HepG2 (cell line): ENCODE measurements around the gene PPARA. TPM values are rescaled to one million over a fixed set of nuclear protein-coding genes. Genes with fewer than 3 reads are reported as not detected.

Source experiments
- ATAC-seq: fragments of 200-7000 bp; cut with Tn5 transposase; 3 replicates; pipeline ENCODE4 v1.9.1; 2020; ENCODE audit warnings: mild to moderate bottlenecking, moderate library complexity
- BruUV-seq: library from RNA; stranded (reverse); fragments of 400-500 nt; replicated peaks from 2 replicates; lab custom pipeline; 2021; lab: Mats Ljungman, UMichigan
- CTCF ChIA-PET: fragments of 300-600 bp; formaldehyde crosslinking; extraction: SDS; loops from one replicate; lab custom pipeline; 2021; ENCODE audit warnings: low total read pairs, inconsistent platforms, low intra/inter-chr PET ratio; lab: Yijun Ruan, JAX
- POLR2A ChIA-PET: fragments of 350-600 bp; sonication (Branson Sonifier 250); formaldehyde crosslinking; loops from one replicate; lab custom pipeline; 2020; ENCODE audit warnings: antibody characterized with exemption, inconsistent platforms; lab: Yijun Ruan, JAX
- DNase-seq: peaks from one replicate; pipeline ENCODE4 v3.0.0-alpha.2; 2015; ENCODE audit warnings: low spot score
- FAIRE-seq: peaks from 3 replicates; lab custom pipeline; 2011; peaks lifted over from hg19 to GRCh38; lab: Jason Lieb, UNC
- H2AFZ ChIP-seq: one replicate; pipeline ENCODE4 v1.6.1; 2011; ENCODE audit warnings: low read length, inconsistent platforms
- H3K27ac ChIP-seq: fragments of 300-600 bp; 3 replicates; pipeline ENCODE4 v1.8.0; 2011; ENCODE audit warnings: mixed run types, mild to moderate bottlenecking, mixed read lengths, low read length, inconsistent platforms; ENCODE audit not compliant: insufficient read depth; ENCODE audit errors: extremely low read length
- H3K27me3 ChIP-seq, 2 experiments: fragments of 200-600 bp in 1 of 2; 2 replicates in 1 of 2; 3 replicates in 1 of 2; pipeline versions ENCODE4 v1.6.0 to v1.8.0; 2011; ENCODE audit warnings: low read length in 2 of 2, mild to moderate bottlenecking in 2 of 2, moderate library complexity in 2 of 2, inconsistent platforms in 1 of 2; ENCODE audit not compliant: insufficient read depth in 2 of 2, control insufficient read depth in 1 of 2
- H3K36me3 ChIP-seq, 2 experiments: fragments of 200-600 bp in 1 of 2; replicated peaks in 1 of 2; 2 replicates in 1 of 2; 3 replicates in 1 of 2; pipeline versions ENCODE4 v1.5.1 to v1.8.0; 2011; ENCODE audit warnings: low read length in 2 of 2, inconsistent platforms in 1 of 2; ENCODE audit not compliant: insufficient read depth in 2 of 2, control insufficient read depth in 1 of 2
- H3K4me1 ChIP-seq: 2 replicates; pipeline ENCODE4 v1.5.1; 2012; ENCODE audit warnings: low read length, inconsistent platforms; ENCODE audit not compliant: insufficient read depth
- H3K4me2 ChIP-seq: 2 replicates; pipeline ENCODE4 v1.6.0; 2011; ENCODE audit warnings: low read depth, low read length, inconsistent platforms
- H3K4me3 ChIP-seq, 3 experiments: fragments of 200-600 bp in 1 of 3; sonication (generic), shearing (Covaris generic) in 1 of 3; replicated peaks in 1 of 3; 2 replicates each; pipeline ENCODE4 v1.5.1; 2011 to 2016; ENCODE audit warnings: low read length in 3 of 3, inconsistent platforms in 2 of 3, low read depth in 2 of 3, mild to moderate bottlenecking in 2 of 3, control low read depth in 1 of 3, mixed read lengths in 1 of 3; ENCODE audit not compliant: insufficient read depth in 1 of 3
- H3K79me2 ChIP-seq: one replicate; pipeline ENCODE4 v1.6.1; 2011; ENCODE audit warnings: low read length, inconsistent platforms; ENCODE audit not compliant: insufficient read depth
- H3K9ac ChIP-seq: 2 replicates; pipeline ENCODE4 v1.6.0; 2011; ENCODE audit warnings: mild to moderate bottlenecking, low read depth, low read length, inconsistent platforms; ENCODE audit not compliant: insufficient read depth
- H3K9me3 ChIP-seq: 2 replicates; pipeline ENCODE4 v1.5.1; 2012; ENCODE audit warnings: mild to moderate bottlenecking, low read length
- H4K20me1 ChIP-seq: 2 replicates; pipeline ENCODE4 v1.6.0; 2011; ENCODE audit warnings: inconsistent platforms, mild to moderate bottlenecking, low read length, moderate library complexity; ENCODE audit not compliant: insufficient read depth
- BCL6 ChIP-seq: IDR thresholded peaks from 2 replicates; pipeline ENCODE4 v1.6.1; 2016; ENCODE audit warnings: missing genetic modification reagents, missing compliant biosample characterization
- PITX1 ChIP-seq: sonication (generic); formaldehyde crosslinking; IDR thresholded peaks from 2 replicates; pipeline ENCODE4 v1.5.1; 2020; ENCODE audit warnings: mild to moderate bottlenecking, missing genetic modification reagents
- ZNF652 ChIP-seq: IDR thresholded peaks from 2 replicates; pipeline ENCODE4 v1.6.1; 2016; ENCODE audit warnings: low read depth, borderline replicate concordance
- WGBS: methylation state at CpG from one replicate; pipeline ENCODE4 v1.1.6; 2017; ENCODE audit warnings: low lambda C conversion rate; 5-methylcytosine and 5-hydroxymethylcytosine counted together
- in situ Hi-C: cut with HindIII; loops from 2 replicates; pipeline ENCODE4 v1.10.0; 2017; ENCODE audit warnings: low pct_unique_long_range_greater_than_20kb; ENCODE audit not compliant: extremely low pct_ligation_motif_present
- intact Hi-C: fragments of 100-400 bp; cut with micrococcal nuclease; formaldehyde crosslinking; loops from one replicate; pipeline ENCODE4 v1.10.0; 2022; ENCODE audit not compliant: unreplicated experiment
- polyA plus RNA-seq, 8 experiments: library from polyadenylated mRNA; depleted of rRNA in 3 of 8; stranded (reverse) in 7 of 8; unstranded in 1 of 8; fragments of >200 nt; fragmentation: Illumina TruSeq in 4 of 8; extraction: Trizol in 4 of 8; gene quantifications; 2 replicates each; pipeline versions ENCODE4 v1.2.1 to v1.2.3, GENCODE V29; 2011 to 2016; ENCODE audit warnings: low read depth in 4 of 8, missing spikeins in 1 of 8, mixed read lengths in 1 of 8; ENCODE audit not compliant: insufficient read depth in 1 of 8
- total RNA-seq, 5 experiments: library from RNA; depleted of rRNA; stranded (reverse); fragments of >200 nt; fragmentation: Illumina TruSeq; extraction: Trizol; gene quantifications; 2 replicates each; pipeline ENCODE4 v1.2.3, GENCODE V29; 2016; ENCODE audit warnings: low read depth in 1 of 5
- TF ChIP-seq, protein P1 (sequence below): sonication (generic); formaldehyde crosslinking; IDR thresholded peaks from 2 replicates; pipeline ENCODE4 v1.4.0; 2020; ENCODE audit warnings: mild to moderate bottlenecking, missing genetic modification reagents
- TF ChIP-seq, protein P2 (sequence below): sonication (generic); formaldehyde crosslinking; IDR thresholded peaks from 2 replicates; pipeline ENCODE4 v1.5.0; 2020; ENCODE audit warnings: mild to moderate bottlenecking, missing genetic modification reagents
- TF ChIP-seq, protein P3 (sequence below), 2 experiments: fragments of 450-650 bp in 1 of 2; sonication (generic) in 1 of 2; formaldehyde crosslinking in 1 of 2; IDR thresholded peaks; 2 replicates each; pipeline versions ENCODE4 v1.6.1 to v1.8.0; 2016 to 2022; ENCODE audit warnings: antibody characterized with exemption in 1 of 2, mild to moderate bottlenecking in 1 of 2, missing genetic modification reagents in 1 of 2

Gene PPARA
- total and polyA plus RNA-seq, 2 of the 13 experiments (the other 11 are each of a cell fraction or from before 2014, with no cell fraction given) = 18.2 to 24.7 TPM

DNA sequence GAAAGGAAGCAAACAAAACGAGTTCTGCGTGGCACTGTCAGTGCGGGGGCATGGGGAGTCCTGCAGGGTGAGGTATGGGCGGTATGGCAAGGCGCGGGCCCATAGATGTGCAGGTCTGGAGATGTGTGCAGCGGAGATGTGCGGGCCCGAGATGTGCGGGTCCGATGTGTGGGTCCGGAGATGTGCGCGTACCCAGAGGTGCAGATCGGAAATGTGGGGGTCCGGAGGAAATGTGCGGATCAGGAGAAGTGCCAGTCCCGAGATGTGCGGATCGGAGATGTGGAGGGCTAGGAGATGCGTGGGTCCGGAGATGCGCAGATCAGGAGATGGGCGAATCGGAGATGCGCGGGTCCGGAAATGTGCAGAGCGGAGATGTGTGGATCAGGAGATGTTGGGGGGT, 63.8 kb downstream of the PPARA start:
- H3K4me1 ChIP-seq = no peaks in the 10 kb centered on the region
- no peaks in the 10 kb centered on the region for H4K20me1 ChIP-seq
- FAIRE-seq (no peak), DNase-seq (no peak), ATAC-seq (no peak)
- no TSS peak for BruUV-seq
- CTCF ChIA-PET = no interaction called here
- no peak overlapping the region for H3K9ac ChIP-seq
- WGBS = 98% methylated on average over 29 of the region's 29 CpGs
- intact Hi-C loops (no loop called here), in situ Hi-C loops (no loop called here)
- H3K4me2 ChIP-seq = no peak overlapping the region
- H3K79me2 ChIP-seq = no peaks in the 10 kb centered on the region
- H3K36me3 ChIP-seq = peaks cover 11 to 58% of the 10 kb centered on the region in 2 experiments
- peaks cover 7% of the 10 kb centered on the region for H3K9me3 ChIP-seq
- H3K27me3 ChIP-seq = no peaks in the 10 kb centered on the region
- no peak overlapping the region for H3K4me3 ChIP-seq
- POLR2A ChIA-PET = no interaction called here
- H3K27ac ChIP-seq = no peak overlapping the region
- no peak overlapping the region for H2AFZ ChIP-seq
- TF ChIP-seq, protein P1, sequence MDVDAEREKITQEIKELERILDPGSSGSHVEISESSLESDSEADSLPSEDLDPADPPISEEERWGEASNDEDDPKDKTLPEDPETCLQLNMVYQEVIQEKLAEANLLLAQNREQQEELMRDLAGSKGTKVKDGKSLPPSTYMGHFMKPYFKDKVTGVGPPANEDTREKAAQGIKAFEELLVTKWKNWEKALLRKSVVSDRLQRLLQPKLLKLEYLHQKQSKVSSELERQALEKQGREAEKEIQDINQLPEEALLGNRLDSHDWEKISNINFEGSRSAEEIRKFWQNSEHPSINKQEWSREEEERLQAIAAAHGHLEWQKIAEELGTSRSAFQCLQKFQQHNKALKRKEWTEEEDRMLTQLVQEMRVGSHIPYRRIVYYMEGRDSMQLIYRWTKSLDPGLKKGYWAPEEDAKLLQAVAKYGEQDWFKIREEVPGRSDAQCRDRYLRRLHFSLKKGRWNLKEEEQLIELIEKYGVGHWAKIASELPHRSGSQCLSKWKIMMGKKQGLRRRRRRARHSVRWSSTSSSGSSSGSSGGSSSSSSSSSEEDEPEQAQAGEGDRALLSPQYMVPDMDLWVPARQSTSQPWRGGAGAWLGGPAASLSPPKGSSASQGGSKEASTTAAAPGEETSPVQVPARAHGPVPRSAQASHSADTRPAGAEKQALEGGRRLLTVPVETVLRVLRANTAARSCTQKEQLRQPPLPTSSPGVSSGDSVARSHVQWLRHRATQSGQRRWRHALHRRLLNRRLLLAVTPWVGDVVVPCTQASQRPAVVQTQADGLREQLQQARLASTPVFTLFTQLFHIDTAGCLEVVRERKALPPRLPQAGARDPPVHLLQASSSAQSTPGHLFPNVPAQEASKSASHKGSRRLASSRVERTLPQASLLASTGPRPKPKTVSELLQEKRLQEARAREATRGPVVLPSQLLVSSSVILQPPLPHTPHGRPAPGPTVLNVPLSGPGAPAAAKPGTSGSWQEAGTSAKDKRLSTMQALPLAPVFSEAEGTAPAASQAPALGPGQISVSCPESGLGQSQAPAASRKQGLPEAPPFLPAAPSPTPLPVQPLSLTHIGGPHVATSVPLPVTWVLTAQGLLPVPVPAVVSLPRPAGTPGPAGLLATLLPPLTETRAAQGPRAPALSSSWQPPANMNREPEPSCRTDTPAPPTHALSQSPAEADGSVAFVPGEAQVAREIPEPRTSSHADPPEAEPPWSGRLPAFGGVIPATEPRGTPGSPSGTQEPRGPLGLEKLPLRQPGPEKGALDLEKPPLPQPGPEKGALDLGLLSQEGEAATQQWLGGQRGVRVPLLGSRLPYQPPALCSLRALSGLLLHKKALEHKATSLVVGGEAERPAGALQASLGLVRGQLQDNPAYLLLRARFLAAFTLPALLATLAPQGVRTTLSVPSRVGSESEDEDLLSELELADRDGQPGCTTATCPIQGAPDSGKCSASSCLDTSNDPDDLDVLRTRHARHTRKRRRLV (CRISPR knock-in tag) = no peak
- TF ChIP-seq BCL6 = no peak
- TF ChIP-seq, protein P2, sequence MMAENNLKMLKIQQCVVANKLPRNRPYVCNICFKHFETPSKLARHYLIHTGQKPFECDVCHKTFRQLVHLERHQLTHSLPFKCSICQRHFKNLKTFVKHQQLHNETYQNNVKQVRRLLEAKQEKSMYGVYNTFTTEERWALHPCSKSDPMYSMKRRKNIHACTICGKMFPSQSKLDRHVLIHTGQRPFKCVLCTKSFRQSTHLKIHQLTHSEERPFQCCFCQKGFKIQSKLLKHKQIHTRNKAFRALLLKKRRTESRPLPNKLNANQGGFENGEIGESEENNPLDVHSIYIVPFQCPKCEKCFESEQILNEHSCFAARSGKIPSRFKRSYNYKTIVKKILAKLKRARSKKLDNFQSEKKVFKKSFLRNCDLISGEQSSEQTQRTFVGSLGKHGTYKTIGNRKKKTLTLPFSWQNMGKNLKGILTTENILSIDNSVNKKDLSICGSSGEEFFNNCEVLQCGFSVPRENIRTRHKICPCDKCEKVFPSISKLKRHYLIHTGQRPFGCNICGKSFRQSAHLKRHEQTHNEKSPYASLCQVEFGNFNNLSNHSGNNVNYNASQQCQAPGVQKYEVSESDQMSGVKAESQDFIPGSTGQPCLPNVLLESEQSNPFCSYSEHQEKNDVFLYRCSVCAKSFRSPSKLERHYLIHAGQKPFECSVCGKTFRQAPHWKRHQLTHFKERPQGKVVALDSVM (CRISPR knock-in tag) = no peak
- TF ChIP-seq ZNF652 = no peak
- no peak for TF ChIP-seq PITX1 (CRISPR knock-in tag)
- TF ChIP-seq, protein P3, sequence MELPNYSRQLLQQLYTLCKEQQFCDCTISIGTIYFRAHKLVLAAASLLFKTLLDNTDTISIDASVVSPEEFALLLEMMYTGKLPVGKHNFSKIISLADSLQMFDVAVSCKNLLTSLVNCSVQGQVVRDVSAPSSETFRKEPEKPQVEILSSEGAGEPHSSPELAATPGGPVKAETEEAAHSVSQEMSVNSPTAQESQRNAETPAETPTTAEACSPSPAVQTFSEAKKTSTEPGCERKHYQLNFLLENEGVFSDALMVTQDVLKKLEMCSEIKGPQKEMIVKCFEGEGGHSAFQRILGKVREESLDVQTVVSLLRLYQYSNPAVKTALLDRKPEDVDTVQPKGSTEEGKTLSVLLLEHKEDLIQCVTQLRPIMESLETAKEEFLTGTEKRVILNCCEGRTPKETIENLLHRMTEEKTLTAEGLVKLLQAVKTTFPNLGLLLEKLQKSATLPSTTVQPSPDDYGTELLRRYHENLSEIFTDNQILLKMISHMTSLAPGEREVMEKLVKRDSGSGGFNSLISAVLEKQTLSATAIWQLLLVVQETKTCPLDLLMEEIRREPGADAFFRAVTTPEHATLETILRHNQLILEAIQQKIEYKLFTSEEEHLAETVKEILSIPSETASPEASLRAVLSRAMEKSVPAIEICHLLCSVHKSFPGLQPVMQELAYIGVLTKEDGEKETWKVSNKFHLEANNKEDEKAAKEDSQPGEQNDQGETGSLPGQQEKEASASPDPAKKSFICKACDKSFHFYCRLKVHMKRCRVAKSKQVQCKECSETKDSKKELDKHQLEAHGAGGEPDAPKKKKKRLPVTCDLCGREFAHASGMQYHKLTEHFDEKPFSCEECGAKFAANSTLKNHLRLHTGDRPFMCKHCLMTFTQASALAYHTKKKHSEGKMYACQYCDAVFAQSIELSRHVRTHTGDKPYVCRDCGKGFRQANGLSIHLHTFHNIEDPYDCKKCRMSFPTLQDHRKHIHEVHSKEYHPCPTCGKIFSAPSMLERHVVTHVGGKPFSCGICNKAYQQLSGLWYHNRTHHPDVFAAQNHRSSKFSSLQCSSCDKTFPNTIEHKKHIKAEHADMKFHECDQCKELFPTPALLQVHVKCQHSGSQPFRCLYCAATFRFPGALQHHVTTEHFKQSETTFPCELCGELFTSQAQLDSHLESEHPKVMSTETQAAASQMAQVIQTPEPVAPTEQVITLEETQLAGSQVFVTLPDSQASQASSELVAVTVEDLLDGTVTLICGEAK (IDR thresholded peaks at IDR 0.05) = no peak
- TF ChIP-seq, protein P3 (CRISPR knock-in tag; IDR thresholded peaks at IDR 0.05) = no peak
